ENCODE results near the gene TUBG2. TPM values are rescaled to one million over a fixed set of nuclear protein-coding genes. Genes with fewer than 3 reads are reported as not detected.

The TUBG2 gene
- total and polyA plus RNA-seq, 2 of the 8 experiments (the other 6 are each of a cell fraction or from before 2014, with no cell fraction given), result 14.8 to 16.6 TPM

DNA sequence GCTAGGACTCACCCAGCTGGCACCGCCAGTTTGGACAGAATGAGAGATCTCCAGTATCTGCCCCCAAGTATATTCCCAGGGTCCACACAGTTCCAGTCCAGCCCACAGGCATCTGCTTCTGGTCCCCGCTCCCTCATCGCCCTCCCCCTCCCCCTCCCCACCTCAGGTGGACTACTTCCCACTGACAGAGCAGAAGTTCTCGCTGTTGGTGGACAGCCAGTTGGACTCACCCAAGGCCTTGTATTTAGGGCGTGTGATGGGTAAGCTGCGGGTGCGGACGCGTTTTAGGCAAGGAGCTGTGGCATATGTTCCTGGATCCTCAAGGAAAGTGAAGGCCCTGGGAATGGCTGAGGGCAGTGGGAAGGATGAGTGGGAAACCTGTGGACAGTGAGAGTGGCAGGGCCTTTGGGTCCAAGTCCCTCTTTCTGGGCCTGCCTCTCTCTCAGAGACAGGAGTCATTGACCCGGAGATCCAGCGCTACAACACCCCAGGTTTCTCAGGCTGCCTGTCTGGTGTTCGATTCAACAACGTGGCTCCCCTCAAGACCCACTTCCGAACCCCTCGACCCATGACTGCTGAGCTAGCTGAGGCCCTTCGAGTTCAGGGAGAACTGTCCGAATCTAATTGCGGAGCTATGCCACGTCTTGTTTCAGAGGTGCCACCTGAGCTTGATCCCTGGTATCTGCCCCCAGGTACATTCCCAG is 38.2 kb downstream of the TUBG2 start:
- no peak overlapping the region for H3K27ac ChIP-seq (ENCODE audit: low read depth, low read length)
- no peak overlapping the region for H4K91ac ChIP-seq (replicated peaks; ENCODE audit: insufficient read length, low read length)
- no peak overlapping the region for H4K5ac ChIP-seq (ENCODE audit: insufficient read length, low read depth, low read length)
- no peaks in the 10 kb centered on the region for H3K27me3 ChIP-seq (replicated peaks in 1 of 4; ENCODE audit: control insufficient read depth in 3 of 4, extremely low read depth in 1 of 4, insufficient read depth in 3 of 4, low read length in 3 of 4)
- ChIA-PET POLR2A (ENCODE audit: partially characterized antibody) (interaction anchor here (1.1 to 1.8 kb wide), 3 partner anchors 9 to 76 kb away, joined by 3 to 5 read pairs (median 3); no protein-coding TSS in a partner anchor), CTCF (ENCODE audit: partially characterized antibody) (interaction anchor here (0.6 to 1.5 kb wide), 2 partner anchors 55 to 119 kb away, joined by 3 to 4 read pairs; no protein-coding TSS in a partner anchor)
- H3K56ac ChIP-seq (replicated peaks; ENCODE audit: insufficient read length, low read depth, low read length), result no peak overlapping the region
- WGBS, 2 experiments (ENCODE audit: extremely low coverage in 1 of 2, insufficient coverage in 1 of 2, insufficient read length in 1 of 2, insufficient replicate concordance in 2 of 2, low coverage in 1 of 2, low lambda C conversion rate in 2 of 2, missing lambda C conversion rate in 1 of 2), result 89% methylated on average over 18 of the region's 19 CpGs; no CpG with 5 or more reads in 1 of the 2 experiments
- H3K79me2 ChIP-seq (ENCODE audit: control insufficient read depth in 1 of 2, insufficient read depth in 2 of 2, low read length in 2 of 2), result no peaks in the 10 kb centered on the region
- no peak overlapping the region for H3K14ac ChIP-seq (ENCODE audit: insufficient read length)
- no peaks in the 10 kb centered on the region for H3K79me1 ChIP-seq (ENCODE audit: low read depth, low read length)
- no peak overlapping the region for H2BK15ac ChIP-seq (ENCODE audit: low read length)
- peaks cover 0 to 3% of the 10 kb centered on the region in 2 experiments for H4K20me1 ChIP-seq (replicated peaks in 1 of 2; ENCODE audit: control insufficient read depth in 1 of 2, insufficient read depth in 2 of 2, low read length in 2 of 2)
- no peak overlapping the region for H2BK20ac ChIP-seq (ENCODE audit: low read length)
- H3K23me2 ChIP-seq (ENCODE audit: low read depth, low read length), result no peaks in the 10 kb centered on the region; the same call in 1 of the 2 replicates
- no peaks in the 10 kb centered on the region for H3K9me3 ChIP-seq (ENCODE audit: insufficient read depth in 2 of 2, low read depth in 1 of 2, low read length in 1 of 2)
- H3K4me2 ChIP-seq (ENCODE audit: insufficient read depth in 1 of 2, low read depth in 2 of 2, low read length in 2 of 2), result no peak overlapping the region
- no peak for FAIRE-seq
- H2BK12ac ChIP-seq (ENCODE audit: low read depth, low read length), result no peak overlapping the region
- H2BK5ac ChIP-seq (ENCODE audit: low read depth, low read length), result no peak overlapping the region
- H2BK120ac ChIP-seq (replicated peaks; ENCODE audit: low read depth, low read length), result no peak overlapping the region
- no peak overlapping the region for H3K9ac ChIP-seq (replicated peaks in 1 of 4; ENCODE audit: extremely low read depth in 1 of 4, low read depth in 3 of 4, low read length in 3 of 4)
- H4K8ac ChIP-seq (ENCODE audit: extremely low read depth, insufficient read depth, low read length), result no peak overlapping the region; the same call in 1 of the 2 replicates
- no peak overlapping the region for H2AFZ ChIP-seq (ENCODE audit: low read length)
- no peak overlapping the region for H3K4ac ChIP-seq (replicated peaks; ENCODE audit: insufficient read length, low read depth, low read length)
- DNase-seq (ENCODE audit: low read depth in 1 of 2, low spot score in 2 of 2), result no peak
- H2AK5ac ChIP-seq (ENCODE audit: low read depth, low read length), result no peak overlapping the region
- H3K4me3 ChIP-seq (ENCODE audit: extremely low read depth in 1 of 4, insufficient read depth in 2 of 4, low read depth in 3 of 4, low read length in 4 of 4), result no peak overlapping the region
- H3K23ac ChIP-seq (ENCODE audit: insufficient read length), result no peak overlapping the region
- H3K4me1 ChIP-seq (replicated peaks in 1 of 4; ENCODE audit: control insufficient read depth in 3 of 4, insufficient read depth in 4 of 4, low read length in 3 of 4), result 0 out of 7 replicates have a peak, but pooled peaks cover 0 to 2% (median 0%) of the 10 kb centered on the region in 4 experiments
- no peak overlapping the region for H3K18ac ChIP-seq (ENCODE audit: extremely low read depth, low read length)
- peaks cover 0 to 9% (median 3%) of the 10 kb centered on the region in 4 experiments; a peak in 6 of 8 replicates for H3K36me3 ChIP-seq (ENCODE audit: control insufficient read depth in 2 of 4, insufficient read depth in 4 of 4, low read length in 3 of 4)
- no peak for TF ChIP-seq SIN3A (conservative IDR thresholded peaks at IDR 0.05 in 1 of 2, IDR thresholded peaks at IDR 0.05 in 1 of 2; ENCODE audit: low read depth in 1 of 2, low read length in 2 of 2)
- TF ChIP-seq RAD21 (IDR thresholded peaks at IDR 0.05 in 1 of 2, conservative IDR thresholded peaks at IDR 0.05 in 1 of 2; ENCODE audit: low read depth in 2 of 2, low read length in 2 of 2), result no peak
- TF ChIP-seq YY1 (IDR thresholded peaks at IDR 0.05; ENCODE audit: low read depth, low read length), result no peak
- no peak for TF ChIP-seq TAF7 (optimal IDR thresholded peaks at IDR 0.05; ENCODE audit: borderline replicate concordance, low read depth, low read length)
- TF ChIP-seq KDM5A (IDR thresholded peaks at IDR 0.05; ENCODE audit: low read length), result no peak
- no peak for TF ChIP-seq RNF2 (IDR thresholded peaks at IDR 0.05; ENCODE audit: borderline replicate concordance, low read depth, low read length, missing control alignments, poor library complexity, severe bottlenecking)
- no peak for TF ChIP-seq RBBP5 (IDR thresholded peaks at IDR 0.05; ENCODE audit: borderline replicate concordance, low read depth, low read length)
- TF ChIP-seq NANOG (IDR thresholded peaks at IDR 0.05; ENCODE audit: insufficient read depth, low read depth, low read length, poor library complexity, severe bottlenecking), result no peak
- no peak for TF ChIP-seq BACH1 (IDR thresholded peaks at IDR 0.05; ENCODE audit: low read length)
- TF ChIP-seq TCF12 (IDR thresholded peaks at IDR 0.05; ENCODE audit: low read depth, low read length), result no peak
- TF ChIP-seq PHF8 (conservative IDR thresholded peaks at IDR 0.05; ENCODE audit: low read depth, low read length), result no peak
